ENCODE results near the gene CARD10. TPM values are rescaled to one million over a fixed set of nuclear protein-coding genes. Genes with fewer than 3 reads are reported as not detected.

Gene CARD10, protein sequence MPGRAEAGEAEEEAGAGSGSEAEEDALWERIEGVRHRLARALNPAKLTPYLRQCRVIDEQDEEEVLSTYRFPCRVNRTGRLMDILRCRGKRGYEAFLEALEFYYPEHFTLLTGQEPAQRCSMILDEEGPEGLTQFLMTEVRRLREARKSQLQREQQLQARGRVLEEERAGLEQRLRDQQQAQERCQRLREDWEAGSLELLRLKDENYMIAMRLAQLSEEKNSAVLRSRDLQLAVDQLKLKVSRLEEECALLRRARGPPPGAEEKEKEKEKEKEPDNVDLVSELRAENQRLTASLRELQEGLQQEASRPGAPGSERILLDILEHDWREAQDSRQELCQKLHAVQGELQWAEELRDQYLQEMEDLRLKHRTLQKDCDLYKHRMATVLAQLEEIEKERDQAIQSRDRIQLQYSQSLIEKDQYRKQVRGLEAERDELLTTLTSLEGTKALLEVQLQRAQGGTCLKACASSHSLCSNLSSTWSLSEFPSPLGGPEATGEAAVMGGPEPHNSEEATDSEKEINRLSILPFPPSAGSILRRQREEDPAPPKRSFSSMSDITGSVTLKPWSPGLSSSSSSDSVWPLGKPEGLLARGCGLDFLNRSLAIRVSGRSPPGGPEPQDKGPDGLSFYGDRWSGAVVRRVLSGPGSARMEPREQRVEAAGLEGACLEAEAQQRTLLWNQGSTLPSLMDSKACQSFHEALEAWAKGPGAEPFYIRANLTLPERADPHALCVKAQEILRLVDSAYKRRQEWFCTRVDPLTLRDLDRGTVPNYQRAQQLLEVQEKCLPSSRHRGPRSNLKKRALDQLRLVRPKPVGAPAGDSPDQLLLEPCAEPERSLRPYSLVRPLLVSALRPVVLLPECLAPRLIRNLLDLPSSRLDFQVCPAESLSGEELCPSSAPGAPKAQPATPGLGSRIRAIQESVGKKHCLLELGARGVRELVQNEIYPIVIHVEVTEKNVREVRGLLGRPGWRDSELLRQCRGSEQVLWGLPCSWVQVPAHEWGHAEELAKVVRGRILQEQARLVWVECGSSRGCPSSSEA
- total RNA-seq (10 to 100 TPM in 2 of 4 donors, 1 to 10 TPM in 2; 6.6 to 11.4 (median 9.6) TPM), polyA plus RNA-seq (8.3 TPM)
- long read RNA-seq, donor 1, full-length matches to known transcripts: 13 of 24 reads
- long read RNA-seq, donor 1, partial matches to known transcripts: 7 of 24 reads
- long read RNA-seq, donor 1, other reads (novel, unspliced or antisense): 4 of 24 reads
- long read RNA-seq, donor 2, full-length matches to known transcripts: 8 of 12 reads
- long read RNA-seq, donor 2, partial matches to known transcripts: 3 of 12 reads
- long read RNA-seq, donor 2, other reads (novel, unspliced or antisense): 1 of 12 reads
- long read RNA-seq, donor 3, transcript CARD10-201 (20 exons, 3,934 nt): major isoform, 5 of 27 reads
- long read RNA-seq, donor 3, partial matches to known transcripts: 17 of 27 reads
- long read RNA-seq, donor 3, other reads (novel, unspliced or antisense): 2 of 27 reads
- long read RNA-seq, donor 4, full-length matches to known transcripts: 11 of 18 reads
- long read RNA-seq, donor 4, partial matches to known transcripts: 3 of 18 reads
- long read RNA-seq, donor 4, other reads (novel, unspliced or antisense): 4 of 18 reads

DNA sequence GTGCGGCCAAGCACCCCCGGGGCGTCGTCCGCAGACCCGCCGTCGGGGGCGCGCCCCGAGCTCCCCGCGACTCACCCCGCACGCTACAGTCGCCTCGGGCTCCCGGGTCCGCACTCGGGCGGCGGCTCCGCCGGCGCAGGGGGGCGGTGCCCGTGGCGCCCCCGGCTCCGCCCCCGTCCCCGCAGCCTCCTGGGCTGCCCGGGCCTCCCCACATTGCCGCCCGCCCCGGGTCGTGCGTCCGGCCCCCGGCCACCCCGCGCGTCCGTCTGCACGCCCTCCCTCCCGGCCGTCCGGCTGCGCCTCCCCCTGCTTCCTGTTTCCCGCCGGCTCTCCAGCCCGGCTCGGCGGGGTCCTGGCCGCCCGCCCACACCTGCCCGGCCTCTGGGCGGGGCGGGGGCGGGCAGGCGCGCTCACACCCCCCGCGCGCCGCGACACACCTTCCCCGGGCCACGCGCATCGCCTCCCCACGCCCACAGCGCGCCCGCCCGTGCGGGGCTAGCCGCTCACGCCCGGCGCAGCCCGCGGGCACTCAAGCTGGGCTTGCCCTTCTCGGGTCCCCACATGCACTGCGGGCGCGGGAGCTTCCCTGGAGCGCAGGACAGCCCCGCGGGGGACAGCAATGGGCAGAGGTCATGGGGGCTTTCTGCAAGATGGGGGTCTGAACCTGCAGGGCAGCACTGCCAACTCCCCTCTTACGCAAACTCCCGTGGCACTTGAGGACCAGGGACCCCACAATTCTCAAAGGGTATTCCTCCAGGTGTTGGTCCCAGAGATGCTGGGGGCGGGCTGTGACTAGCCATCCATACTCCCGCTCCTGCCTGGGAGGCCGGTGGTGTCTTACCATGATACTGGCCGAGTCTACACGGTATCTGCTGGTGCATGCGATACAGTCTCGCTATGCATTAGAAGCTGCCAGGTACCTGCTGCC, at the start of gene CARD10:
CARD10 (minus strand) TSS at position 148 of the 928 bp plus-strand sequence. CDS start 215 bp downstream, outside the sequence.
- no peaks in the 10 kb centered on the region for H3K27me3 ChIP-seq (ENCODE audit: control insufficient read depth, insufficient read depth)
- peak; percentile 58 to 69 for ATAC-seq

DNA sequence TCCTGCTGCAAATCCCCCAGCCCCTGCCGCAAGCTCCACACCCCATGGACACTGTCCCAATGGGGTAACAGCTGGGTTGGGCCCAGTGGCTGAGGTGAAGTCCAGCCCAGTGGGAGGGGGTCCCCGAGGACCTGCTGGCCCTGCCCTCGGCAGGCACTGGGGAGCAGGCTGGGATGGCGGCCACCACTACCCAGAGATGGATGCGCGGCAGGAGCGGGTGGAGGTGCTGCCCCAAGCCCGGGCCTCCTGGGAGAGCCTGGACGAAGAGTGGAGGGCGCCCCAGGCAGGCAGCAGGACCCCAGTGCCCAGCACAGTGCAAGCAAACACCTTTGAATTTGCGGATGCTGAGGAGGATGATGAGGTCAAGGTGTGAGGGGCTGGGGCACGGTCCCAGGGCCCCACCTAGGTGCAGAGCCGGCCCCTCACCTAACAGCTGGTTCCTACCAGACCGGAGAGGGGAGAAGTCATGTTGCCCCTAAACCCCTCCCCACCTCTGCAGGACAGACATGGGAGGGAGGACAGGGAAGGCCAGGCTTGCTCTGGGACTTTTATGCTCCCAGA, 49.3 kb upstream of the CARD10 start:
- intact Hi-C loops (cut with DNase I): loop anchor here in 2 of 4 donors (5.0 to 10.0 kb wide), 2 partner anchors 244 to 251 kb away; no protein-coding TSS in a partner anchor
- no peak for ATAC-seq
- H3K4me3 ChIP-seq (ENCODE audit: low read length): no peak overlapping the region
- no peak for DNase-seq
- peaks cover 6% of the 10 kb centered on the region for H3K4me1 ChIP-seq (ENCODE audit: control insufficient read depth, insufficient read depth, low read length)
- WGBS: 76% methylated on average over 14 of the region's 14 CpGs
- H3K9me3 ChIP-seq (ENCODE audit: control insufficient read depth, low read length): no peaks in the 10 kb centered on the region
- H3K27ac ChIP-seq (ENCODE audit: low read length): no peak overlapping the region
- no peaks in the 10 kb centered on the region for H3K27me3 ChIP-seq (ENCODE audit: control insufficient read depth, insufficient read depth)

More for the DNA sequence above, at the start of gene CARD10:
- Histone ChIP-seq H3K4me3 (ENCODE audit: low read length) (peak within 1 kb of the TSS; percentile 60), H3K9me3 (ENCODE audit: control insufficient read depth, low read length) (no peaks in the 10 kb centered on the region), H3K27ac (ENCODE audit: low read length) (peak within 1 kb of the TSS; percentile 19), H3K4me1 (ENCODE audit: control insufficient read depth, insufficient read depth, low read length) (no peaks in the 10 kb centered on the region)
- intact Hi-C loops (cut with DNase I): loop anchor here in 1 of 4 donors (2.0 to 10.0 kb wide), 2 partner anchors 35 to 55 kb away; no protein-coding TSS in a partner anchor
- DNase-seq: peak in 2 of 3 donors; percentile 75 to 81
- 4% methylated on average over 99 of the region's 99 CpGs for WGBS

DNA sequence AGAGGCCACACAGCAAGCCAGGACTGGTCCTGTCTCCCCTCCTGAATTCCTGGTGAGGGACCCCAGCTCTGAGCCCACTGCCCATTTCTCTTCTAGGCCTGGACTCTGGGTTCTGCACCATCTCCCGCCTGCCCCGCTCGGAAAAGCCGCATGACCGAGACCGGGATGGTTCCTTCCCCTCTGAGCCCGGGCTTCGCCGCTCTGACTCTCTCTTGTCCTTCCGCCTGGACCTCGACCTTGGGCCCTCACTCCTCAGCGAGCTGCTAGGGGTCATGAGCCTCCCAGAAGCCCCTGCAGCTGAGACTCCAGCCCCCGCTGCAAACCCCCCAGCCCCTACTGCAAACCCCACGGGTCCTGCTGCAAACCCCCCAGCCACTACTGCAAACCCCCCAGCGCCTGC, 48.8 kb upstream of the CARD10 start:
- no peak overlapping the region for H3K4me3 ChIP-seq (ENCODE audit: low read length)
- H3K27me3 ChIP-seq (ENCODE audit: control insufficient read depth, insufficient read depth): no peaks in the 10 kb centered on the region
- intact Hi-C loops (cut with DNase I): loop anchor here in 2 of 4 donors (5.0 to 10.0 kb wide), 2 partner anchors 243 to 251 kb away; no protein-coding TSS in a partner anchor
- ATAC-seq (no peak), DNase-seq (no peak)
- no peaks in the 10 kb centered on the region for H3K9me3 ChIP-seq (ENCODE audit: control insufficient read depth, low read length)
- H3K4me1 ChIP-seq (ENCODE audit: control insufficient read depth, insufficient read depth, low read length): peaks cover 8% of the 10 kb centered on the region
- 77% methylated on average over 15 of the region's 15 CpGs for WGBS
- H3K27ac ChIP-seq (ENCODE audit: low read length): no peak overlapping the region

DNA sequence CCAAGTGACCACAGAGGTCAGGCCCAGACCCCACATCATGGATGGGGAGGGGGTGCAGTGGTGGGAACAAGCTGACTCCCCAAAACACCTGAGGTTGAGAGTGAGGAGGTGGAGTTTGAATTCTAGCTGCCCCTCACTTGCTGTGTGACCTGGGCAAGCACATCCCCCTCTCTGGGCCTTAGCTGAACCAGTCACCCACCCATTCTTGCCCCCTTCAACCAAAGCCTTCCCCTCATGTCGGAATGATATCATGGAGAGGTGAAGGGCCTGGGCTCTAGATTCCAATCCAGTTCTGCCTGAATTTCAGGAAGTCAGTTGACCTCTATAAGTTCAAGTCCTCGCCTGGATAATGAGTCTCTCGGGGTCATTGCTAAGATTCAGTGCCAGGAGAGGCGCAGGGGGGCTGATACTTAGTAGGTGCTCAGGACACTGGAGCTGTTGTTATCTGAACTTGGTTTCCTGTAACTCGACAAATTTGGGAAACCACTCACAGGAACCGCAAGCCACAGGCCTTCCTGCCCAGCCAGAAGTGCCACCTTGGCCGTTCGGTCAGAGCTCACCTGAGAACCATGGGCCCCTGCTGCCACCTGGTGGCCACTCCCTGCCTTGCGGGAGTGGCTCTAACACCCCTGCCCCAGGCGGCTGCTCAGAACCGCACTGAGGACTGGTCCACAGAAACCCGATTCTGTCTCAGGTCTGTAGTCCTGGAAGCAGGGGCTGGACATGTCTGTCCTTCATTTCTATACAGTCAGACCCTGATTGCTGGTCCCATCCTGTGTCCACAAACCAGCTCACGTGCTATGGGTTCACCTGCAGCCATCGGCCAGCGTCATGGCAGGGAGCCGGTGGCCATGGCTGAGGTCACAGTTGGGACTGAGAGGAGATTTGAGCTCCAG, 47.9 kb upstream of the CARD10 start:
- WGBS: 33% methylated on average over 16 of the region's 16 CpGs
- peaks cover 11% of the 10 kb centered on the region for H3K4me1 ChIP-seq (ENCODE audit: control insufficient read depth, insufficient read depth, low read length)
- no peaks in the 10 kb centered on the region for H3K27me3 ChIP-seq (ENCODE audit: control insufficient read depth, insufficient read depth)
- H3K27ac ChIP-seq (ENCODE audit: low read length): peak overlapping the region; percentile 7
- no peak overlapping the region for H3K4me3 ChIP-seq (ENCODE audit: low read length)
- intact Hi-C loops (cut with DNase I): loop anchor here in 3 of 4 donors (2.0 to 10.0 kb wide), 3 partner anchors 22 to 250 kb away; no protein-coding TSS in a partner anchor
- ATAC-seq (peak; percentile 33 to 50), DNase-seq (peak; percentile 75 to 93 (median 93))
- H3K9me3 ChIP-seq (ENCODE audit: control insufficient read depth, low read length): no peaks in the 10 kb centered on the region

DNA sequence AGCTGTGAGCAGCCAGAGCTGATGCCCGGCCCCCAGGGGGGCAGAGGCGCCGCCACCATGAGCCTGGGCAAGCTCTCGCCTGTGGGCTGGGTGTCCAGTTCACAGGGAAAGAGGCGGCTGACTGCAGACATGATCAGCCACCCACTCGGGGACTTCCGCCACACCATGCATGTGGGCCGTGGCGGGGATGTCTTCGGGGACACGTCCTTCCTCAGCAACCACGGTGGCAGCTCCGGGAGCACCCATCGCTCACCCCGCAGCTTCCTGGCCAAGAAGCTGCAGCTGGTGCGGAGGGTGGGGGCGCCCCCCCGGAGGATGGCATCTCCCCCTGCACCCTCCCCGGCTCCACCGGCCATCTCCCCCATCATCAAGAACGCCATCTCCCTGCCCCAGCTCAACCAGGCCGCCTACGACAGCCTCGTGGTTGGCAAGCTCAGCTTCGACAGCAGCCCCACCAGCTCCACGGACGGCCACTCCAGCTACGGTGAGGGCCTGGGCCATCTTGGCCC, 47.2 kb upstream of the CARD10 start:
- H3K4me1 ChIP-seq (ENCODE audit: control insufficient read depth, insufficient read depth, low read length): peaks cover 14% of the 10 kb centered on the region
- peak overlapping the region; percentile 7 for H3K27ac ChIP-seq (ENCODE audit: low read length)
- no peak overlapping the region for H3K4me3 ChIP-seq (ENCODE audit: low read length)
- WGBS: 43% methylated on average over 28 of the region's 28 CpGs
- ATAC-seq: no peak
- H3K9me3 ChIP-seq (ENCODE audit: control insufficient read depth, low read length): no peaks in the 10 kb centered on the region
- intact Hi-C loops (cut with DNase I): loop anchor here in 3 of 4 donors (2.0 to 10.0 kb wide), 3 partner anchors 22 to 249 kb away; no protein-coding TSS in a partner anchor
- peak in 2 of 3 donors; percentile 70 to 73 for DNase-seq
- no peaks in the 10 kb centered on the region for H3K27me3 ChIP-seq (ENCODE audit: control insufficient read depth, insufficient read depth)

DNA sequence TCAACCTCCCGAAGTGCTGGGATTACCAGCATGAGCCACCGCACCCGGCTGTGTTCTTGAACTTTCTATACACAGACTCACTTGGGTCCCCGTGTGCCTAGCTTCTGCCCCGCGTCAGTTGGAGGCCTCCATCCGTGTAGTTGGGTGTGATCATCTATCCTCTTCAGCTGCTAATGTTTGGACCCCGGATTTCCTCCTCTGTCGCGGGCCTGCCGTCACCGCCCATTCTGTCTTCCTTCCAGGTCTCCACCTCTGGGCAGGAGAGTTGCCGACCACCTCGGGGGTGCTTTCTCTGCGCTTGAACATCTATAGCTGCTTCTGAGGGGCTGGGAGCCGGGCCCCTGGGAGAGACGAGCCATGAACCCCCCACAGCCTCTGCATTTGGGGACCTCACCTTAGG, 46.6 kb upstream of the CARD10 start:
- Histone ChIP-seq H3K4me3 (ENCODE audit: low read length) (no peak overlapping the region), H3K27me3 (ENCODE audit: control insufficient read depth, insufficient read depth) (no peaks in the 10 kb centered on the region), H3K27ac (ENCODE audit: low read length) (peak overlapping the region; percentile 0), H3K4me1 (ENCODE audit: control insufficient read depth, insufficient read depth, low read length) (peaks cover 14% of the 10 kb centered on the region), H3K9me3 (ENCODE audit: control insufficient read depth, low read length) (no peaks in the 10 kb centered on the region)
- intact Hi-C loops (cut with DNase I): loop anchor here in 3 of 4 donors (2.0 to 10.0 kb wide), 3 partner anchors 21 to 249 kb away; no protein-coding TSS in a partner anchor
- DNase-seq: no peak
- 55% methylated on average over 17 of the region's 17 CpGs for WGBS
- ATAC-seq: no peak

DNA sequence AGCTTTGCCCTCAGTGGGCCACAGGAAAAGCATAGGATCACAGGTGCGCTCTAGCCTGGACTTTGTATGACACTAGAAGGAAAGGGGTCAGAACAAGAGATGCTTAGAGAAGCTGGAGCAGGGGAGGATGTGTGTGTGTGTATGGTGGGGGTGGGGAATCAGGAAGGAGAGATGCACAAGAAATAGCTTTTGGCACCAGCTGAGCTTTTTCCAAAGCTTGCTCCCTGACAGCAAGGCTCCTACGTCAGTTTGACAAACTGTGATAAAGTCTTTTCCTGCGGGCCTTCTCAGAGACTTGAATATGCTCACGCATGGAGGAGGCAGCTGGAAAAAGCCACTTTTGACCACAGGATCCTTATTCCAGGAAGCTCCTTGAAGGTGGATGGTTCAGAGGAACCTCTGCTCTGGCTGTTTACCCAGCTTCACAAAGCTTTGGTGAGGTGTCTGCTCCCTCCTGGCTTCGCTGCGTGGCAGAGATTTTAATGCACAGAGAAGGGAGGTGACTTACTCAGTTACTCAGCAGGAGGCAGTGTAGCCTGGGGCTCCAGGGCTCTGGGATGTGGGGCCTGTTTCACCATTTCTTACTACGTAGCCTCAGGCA, 45.0 kb upstream of the CARD10 start:
- ATAC-seq: peak in 1 of 2 donors; percentile 20
- 47% methylated on average over 7 of the region's 7 CpGs for WGBS
- no peaks in the 10 kb centered on the region for H3K9me3 ChIP-seq (ENCODE audit: control insufficient read depth, low read length)
- H3K4me3 ChIP-seq (ENCODE audit: low read length): no peak overlapping the region
- H3K27me3 ChIP-seq (ENCODE audit: control insufficient read depth, insufficient read depth): no peaks in the 10 kb centered on the region
- DNase-seq: no peak
- peaks cover 14% of the 10 kb centered on the region for H3K4me1 ChIP-seq (ENCODE audit: control insufficient read depth, insufficient read depth, low read length)
- H3K27ac ChIP-seq (ENCODE audit: low read length): peak overlapping the region; percentile 78
- intact Hi-C loops (cut with DNase I): loop anchor here in 1 of 4 donors (10.0 kb wide), 1 partner anchor 239 kb away; no protein-coding TSS in a partner anchor

All from right cardiac atrium (tissue), 5 donors.